KBM-7 (cell line): ENCODE measurements around the gene RXRG.
A peak's percentile ranks its signal among the peaks of the same experiment; 100 is the strongest.

ENCODE experiments used
- DNase-seq: peaks from one replicate; pipeline ENCODE4 v3.0.0-alpha.2; 2015
- in situ Hi-C: fragments of 300-500 bp; cut with MboI; formaldehyde crosslinking; loops from 2 replicates; pipeline ENCODE4 v1.14.3; 2020; ENCODE audit warnings: low sequenced_read_pairs, low pct_unique_long_range_greater_than_20kb, mixed read lengths

Gene RXRG

GRCh38 chr1:165418195-165418594, 26.7 kb downstream of the RXRG start:
- DNase-seq, result no peak
- in situ Hi-C loops, result no loop called here

DNA sequence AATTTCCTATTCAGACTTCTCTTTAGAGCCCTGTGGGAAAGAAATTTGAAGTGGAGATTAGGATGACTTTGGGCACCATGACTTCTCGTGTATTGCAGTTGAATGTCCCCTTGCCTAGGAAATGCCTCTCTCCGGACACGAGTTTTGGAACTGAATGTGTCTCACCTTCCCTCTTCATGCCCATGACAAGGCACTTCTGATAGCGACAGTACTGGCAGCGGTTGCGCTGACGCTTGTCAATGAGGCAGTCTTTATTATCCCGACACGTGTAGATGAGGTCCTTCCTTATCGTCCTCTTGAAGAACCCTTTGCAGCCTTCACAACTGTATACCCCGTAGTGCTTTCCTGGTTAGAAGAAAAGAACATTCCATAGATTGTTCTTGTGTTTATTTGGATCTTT, 28.1 kb downstream of the RXRG start:
- DNase-seq, result no peak
- in situ Hi-C loops, result no loop called here

DNA sequence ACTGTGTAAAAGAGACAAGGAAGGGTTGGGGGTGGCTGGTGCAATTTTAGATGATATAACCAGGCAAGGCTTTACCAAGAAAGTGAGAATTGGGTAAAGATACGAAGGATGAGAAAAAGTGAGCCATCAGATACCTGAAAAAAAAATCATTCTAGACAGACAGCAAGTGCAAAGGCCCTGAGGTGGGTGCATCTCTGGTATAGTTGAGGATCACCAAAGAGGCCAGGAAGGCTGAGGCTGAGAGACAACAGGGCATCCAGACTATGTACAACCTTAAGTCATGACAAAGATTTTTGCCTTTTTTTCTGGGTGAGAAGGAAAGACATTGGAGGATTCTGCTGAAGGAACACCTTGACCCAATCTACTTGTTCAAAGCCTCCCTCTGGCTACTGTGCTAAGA, 29.9 kb downstream of the RXRG start:
- in situ Hi-C loops, result no loop called here

DNA sequence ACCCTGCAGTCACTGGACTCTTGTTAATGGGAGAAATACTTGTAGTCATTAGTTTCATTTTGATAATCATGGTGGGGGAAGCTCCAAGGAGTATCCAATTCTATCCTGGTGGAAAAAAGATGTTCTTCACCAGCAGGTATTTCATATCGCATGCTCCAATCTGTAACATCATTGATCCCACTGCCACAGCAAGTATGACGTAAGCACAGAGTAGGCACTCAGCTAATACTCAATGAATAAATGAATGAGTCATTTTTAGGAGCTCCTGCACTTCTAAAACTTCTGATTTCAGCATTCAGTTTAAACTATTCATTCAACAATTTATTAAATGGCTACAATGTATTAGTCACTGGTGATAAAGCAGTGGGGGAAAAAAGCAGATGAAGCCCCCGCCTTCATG, 30.3 kb downstream of the RXRG start:
- no peak for DNase-seq
- in situ Hi-C loops, result no loop called here

More for the DNA sequence above, 29.9 kb downstream of the RXRG start:
- DNase-seq, result no peak

DNA sequence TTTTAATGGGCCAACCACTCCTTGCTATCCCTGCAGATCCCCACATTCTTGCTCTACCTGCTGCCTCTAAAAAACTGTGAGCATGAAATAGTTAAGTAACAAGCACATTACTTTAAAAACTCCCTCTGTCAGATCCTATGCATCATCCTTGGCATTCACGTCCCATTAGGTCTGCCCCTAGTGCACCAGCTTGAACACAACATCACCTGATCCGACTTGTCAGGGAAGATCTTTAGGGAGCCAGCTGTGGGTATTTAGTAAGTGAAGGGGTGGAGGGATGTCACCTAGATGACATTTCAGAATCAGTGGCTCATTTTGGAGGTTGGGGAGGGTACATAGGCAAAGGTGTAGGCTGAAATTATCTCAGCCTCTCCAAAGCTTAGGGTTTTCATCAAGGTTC, 33.5 kb downstream of the RXRG start:
- no peak for DNase-seq
- in situ Hi-C loops, result no loop called here

DNA sequence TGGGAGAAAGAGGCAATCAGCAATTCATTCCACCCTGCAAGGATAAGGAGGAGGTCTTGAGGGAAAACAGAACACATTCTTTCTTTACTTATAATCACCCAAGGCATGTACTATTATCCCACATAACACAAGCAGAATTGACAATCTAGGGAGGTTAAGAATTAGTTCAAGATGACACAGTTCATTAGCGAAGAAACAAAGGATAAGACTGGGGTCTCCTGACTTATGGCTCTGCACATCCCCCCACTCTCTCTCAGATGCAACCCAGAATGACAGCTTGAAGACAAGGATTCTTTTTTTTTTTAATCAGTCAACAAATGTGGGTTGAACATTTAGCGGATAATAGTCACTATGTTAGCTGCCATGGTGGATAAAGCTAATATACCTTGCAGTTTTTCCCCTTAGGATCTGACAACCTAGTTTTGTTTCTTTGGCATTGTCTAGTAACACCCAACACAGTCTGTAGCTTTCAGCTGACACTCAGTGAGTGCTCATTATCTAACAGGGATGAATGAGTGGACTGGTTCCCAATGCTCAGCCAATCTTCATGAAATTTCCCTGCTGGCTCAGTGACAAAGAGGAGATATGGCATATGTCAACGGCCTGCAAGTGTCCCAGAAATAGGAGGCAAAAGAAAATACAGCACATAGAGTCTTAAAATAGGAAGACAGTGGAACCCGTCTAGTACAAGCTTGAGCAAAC, 35.1 kb downstream of the RXRG start:
- no peak for DNase-seq
- in situ Hi-C loops, result loop anchor here (10.0 kb wide), 1 partner anchor 175 kb away; no protein-coding TSS in a partner anchor

- peak; percentile 19 for DNase-seq
- in situ Hi-C loops, result loop anchor here (10.0 kb wide), 1 partner anchor 176 kb away; no protein-coding TSS in a partner anchor
Measured at GRCh38 chr1:165408518-165408917, 36.4 kb downstream of the RXRG start.

DNA sequence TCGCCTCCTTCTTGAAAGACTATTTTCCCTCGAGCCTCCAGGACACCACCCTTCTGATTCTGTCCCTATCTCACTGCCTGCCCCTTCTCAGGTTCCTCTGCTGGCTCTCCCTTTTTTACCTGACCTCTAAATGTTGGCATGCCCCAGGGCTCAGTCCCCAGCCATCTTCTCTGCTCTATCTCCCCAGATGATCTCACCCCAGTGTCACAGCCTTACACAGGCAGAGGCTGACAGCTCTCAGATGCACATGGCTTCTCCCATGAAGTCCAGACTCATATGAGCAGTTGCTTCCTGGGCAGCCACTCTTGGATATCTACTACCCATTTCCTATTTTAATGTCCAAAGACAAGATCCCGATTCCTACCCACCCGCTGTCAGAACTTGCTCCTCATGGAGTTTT, 37.5 kb downstream of the RXRG start:
- in situ Hi-C loops, result loop anchor here (10.0 kb wide), 1 partner anchor 177 kb away; no protein-coding TSS in a partner anchor
- no peak for DNase-seq

DNA sequence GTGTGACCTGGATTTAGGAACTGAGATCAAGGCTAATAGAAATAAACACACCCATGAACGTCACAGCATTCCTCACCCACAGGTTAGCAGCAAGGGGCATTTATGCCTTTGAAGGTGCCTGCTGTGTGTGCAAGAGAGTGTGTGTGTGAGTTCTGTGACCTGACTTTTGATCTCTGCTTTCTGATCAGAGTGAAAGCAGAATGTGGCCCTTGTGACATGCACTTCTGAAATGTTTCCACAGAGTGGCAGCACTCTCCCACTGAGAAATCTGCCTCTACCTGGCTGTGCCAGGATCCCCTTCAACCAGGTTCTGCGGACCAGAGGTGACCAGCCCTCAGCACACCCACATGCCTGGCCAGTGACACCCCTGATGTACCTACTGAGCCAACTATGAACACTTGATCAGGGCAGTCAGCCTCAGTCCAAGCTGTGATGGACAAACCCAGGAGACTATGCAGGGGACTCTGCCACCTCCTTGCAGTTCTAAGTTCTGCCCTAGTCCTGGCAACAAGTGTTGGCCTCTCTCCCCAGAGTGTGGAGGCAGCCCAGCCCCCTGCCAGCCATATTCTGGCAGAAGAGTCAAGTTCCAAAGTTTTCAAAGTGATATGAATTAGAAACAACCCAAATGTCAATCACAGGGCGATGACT, 41.0 kb downstream of the RXRG start:
- peak; percentile 45 for DNase-seq
- in situ Hi-C loops, result loop anchor here (10.0 kb wide), 1 partner anchor 181 kb away; no protein-coding TSS in a partner anchor

GRCh38 chr1:165402517-165403111, 42.3 kb downstream of the RXRG start:
- in situ Hi-C loops, result loop anchor here (10.0 kb wide), 1 partner anchor 182 kb away; no protein-coding TSS in a partner anchor

GRCh38 chr1:165397944-165398343, 47.0 kb downstream of the RXRG start:
- peak; percentile 9 for DNase-seq

More at GRCh38 chr1:165402517-165403111, 42.3 kb downstream of the RXRG start:
- DNase-seq, result no peak

GRCh38 chr1:165395901-165396300, 49.0 kb downstream of the RXRG start:
- in situ Hi-C loops, result loop anchor here (25.0 kb wide), 1 partner anchor 516 kb away; no protein-coding TSS in a partner anchor
- DNase-seq, result no peak

More at GRCh38 chr1:165397944-165398343, 47.0 kb downstream of the RXRG start:
- in situ Hi-C loops, result loop anchor here (25.0 kb wide), 1 partner anchor 514 kb away; no protein-coding TSS in a partner anchor

- in situ Hi-C loops, result loop anchor here (25.0 kb wide), 1 partner anchor 517 kb away; no protein-coding TSS in a partner anchor
- DNase-seq, result no peak
Measured at GRCh38 chr1:165395478-165395877, 49.4 kb downstream of the RXRG start.

- peak; percentile 98 for DNase-seq
- in situ Hi-C loops, result loop anchor here (25.0 kb wide), 1 partner anchor 519 kb away; no protein-coding TSS in a partner anchor
Measured at GRCh38 chr1:165392634-165393571, 52.0 kb downstream of the RXRG start.

- DNase-seq, result no peak
Measured at GRCh38 chr1:165389609-165390008, 55.3 kb downstream of the RXRG start.

DNA sequence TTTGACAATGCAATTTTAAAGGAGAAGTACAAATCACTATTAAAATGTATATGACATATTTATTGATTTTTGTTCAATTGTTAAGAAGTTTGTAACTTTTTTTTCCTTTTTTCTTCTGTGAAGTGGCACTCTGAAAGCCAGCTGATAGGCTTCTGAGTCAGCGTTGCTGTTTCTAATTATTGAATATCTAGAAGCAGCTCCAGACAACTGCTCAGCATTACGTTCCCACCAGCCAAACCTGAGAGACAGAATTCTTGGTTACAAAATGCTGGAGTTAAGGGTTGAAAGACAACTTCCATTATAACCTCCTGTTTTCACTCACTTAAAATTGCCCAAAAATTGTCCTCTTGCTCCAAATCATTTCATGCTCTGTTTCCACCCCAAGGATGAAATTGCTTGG, 57.0 kb downstream of the RXRG start:
- in situ Hi-C loops, result loop anchor here (25.0 kb wide), 1 partner anchor 524 kb away; no protein-coding TSS in a partner anchor
- no peak for DNase-seq

More at GRCh38 chr1:165389609-165390008, 55.3 kb downstream of the RXRG start:
- in situ Hi-C loops, result loop anchor here (25.0 kb wide), 1 partner anchor 523 kb away; no protein-coding TSS in a partner anchor

- in situ Hi-C loops, result loop anchor here (25.0 kb wide), 1 partner anchor 525 kb away; no protein-coding TSS in a partner anchor
- DNase-seq, result no peak
Measured at GRCh38 chr1:165387505-165387904, 57.4 kb downstream of the RXRG start.
